ENCODE results near the gene P4HB.

- TF ChIP-seq CTCF (IDR thresholded peaks at IDR 0.05) (no peak), POLR2AphosphoS5 (IDR thresholded peaks at IDR 0.05) (no peak), POLR2A (IDR thresholded peaks at IDR 0.05) (no peak)
Measured at GRCh38 chr17:81831563-81831956, 28.8 kb downstream of the P4HB start.

All from breast epithelium (tissue), 3 donors.